Endothelial cell of umbilical vein (primary cell): ENCODE measurements around the gene PPP4R1. TPM values are rescaled to one million over a fixed set of nuclear protein-coding genes. Genes with fewer than 3 reads are reported as not detected.
"Not testable (repeated sequence)": the region's sequence is repeated elsewhere in the genome, so short reads cannot be mapped to it uniquely, and the experiment has no call there.

Experiments
- BruUV-seq: library from RNA; stranded (reverse); fragments of 400-500 nt; replicated peaks from 2 replicates; lab custom pipeline; 2021; lab: Mats Ljungman, UMichigan
- CTCF ChIA-PET: fragments of 300-600, 350-600 bp; sonication (Branson Sonifier 250); formaldehyde crosslinking; loops from one replicate; lab custom pipeline; 2021; ENCODE audit warnings: antibody characterized with exemption, inconsistent platforms; lab: Charles Lee
- POLR2A ChIA-PET: fragments of 300-600, 350-600 bp; sonication (Branson Sonifier 250); formaldehyde crosslinking; loops from one replicate; lab custom pipeline; 2021; ENCODE audit warnings: antibody characterized with exemption, inconsistent platforms; lab: Charles Lee
- DNase-seq: peaks from one replicate; pipeline ENCODE4 v3.0.0-alpha.2; 2011; ENCODE audit warnings: low read depth, low spot score
- FAIRE-seq: peaks from 2 replicates; lab custom pipeline; 2011; peaks lifted over from hg19 to GRCh38; lab: Jason Lieb, UNC
- H2AFZ ChIP-seq: 2 replicates; pipeline ENCODE4 v1.6.0; 2012; ENCODE audit warnings: low read depth, low read length, control low read depth, inconsistent platforms
- H3K27ac ChIP-seq: 2 replicates; pipeline ENCODE4 v1.5.1; 2011; ENCODE audit warnings: low read depth, mild to moderate bottlenecking, control low read depth, low read length, moderate library complexity; ENCODE audit not compliant: insufficient read depth
- H3K27me3 ChIP-seq, 2 experiments: 2 replicates each; pipeline versions ENCODE4 v1.6.0 to v1.6.1; 2011; ENCODE audit warnings: low read length in 2 of 2, mixed read lengths in 1 of 2; ENCODE audit not compliant: control insufficient read depth in 2 of 2, insufficient read depth in 2 of 2
- H3K36me3 ChIP-seq, 2 experiments: 2 replicates in 1 of 2; 3 replicates in 1 of 2; pipeline ENCODE4 v1.5.1; 2011; ENCODE audit warnings: low read length in 2 of 2, mild to moderate bottlenecking in 1 of 2, moderate library complexity in 1 of 2; ENCODE audit not compliant: control insufficient read depth in 2 of 2, insufficient read depth in 2 of 2; ENCODE audit errors: extremely low read depth in 1 of 2
- H3K4me1 ChIP-seq: 3 replicates; pipeline ENCODE4 v1.5.1; 2011; ENCODE audit warnings: mild to moderate bottlenecking, low read length; ENCODE audit not compliant: control insufficient read depth, insufficient read depth; ENCODE audit errors: extremely low read depth
- H3K4me2 ChIP-seq: 2 replicates; pipeline ENCODE4 v1.6.1; 2011; ENCODE audit warnings: low read length, control low read depth, mixed read lengths; ENCODE audit not compliant: insufficient read depth
- H3K4me3 ChIP-seq, 3 experiments: fragments of 200-600 bp in 1 of 3; sonication (generic), shearing (Covaris generic) in 1 of 3; replicated peaks in 1 of 3; 2 replicates each; pipeline ENCODE4 v1.5.1; 2011 to 2016; ENCODE audit warnings: control low read depth in 3 of 3, low read length in 3 of 3, mild to moderate bottlenecking in 2 of 3, inconsistent platforms in 1 of 3, low read depth in 1 of 3, moderate library complexity in 1 of 3; ENCODE audit not compliant: insufficient read depth in 1 of 3
- H3K79me2 ChIP-seq: 2 replicates; pipeline ENCODE4 v1.6.0; 2012; ENCODE audit warnings: low read length, inconsistent platforms; ENCODE audit not compliant: control insufficient read depth, insufficient read depth
- H3K9ac ChIP-seq: replicated peaks from 2 replicates; pipeline ENCODE3; 2011; ENCODE audit warnings: low read length, control low read depth; ENCODE audit not compliant: insufficient read depth; ENCODE audit errors: extremely low read depth
- H3K9me1 ChIP-seq: replicated peaks from 3 replicates; pipeline ENCODE4 v1.6.0; 2011; ENCODE audit warnings: mild to moderate bottlenecking, low read length; ENCODE audit not compliant: control insufficient read depth, insufficient read depth; ENCODE audit errors: extremely low read depth
- H3K9me3 ChIP-seq: replicated peaks from 2 replicates; pipeline ENCODE4 v1.5.1; 2012; ENCODE audit warnings: low read length, inconsistent platforms; ENCODE audit not compliant: control insufficient read depth, insufficient read depth
- H4K20me1 ChIP-seq: replicated peaks from 2 replicates; pipeline ENCODE3; 2011; ENCODE audit warnings: mild to moderate bottlenecking, low read length; ENCODE audit not compliant: control insufficient read depth, insufficient read depth; ENCODE audit errors: extremely low read depth
- CTCF ChIP-seq, 2 donors: IDR thresholded peaks; 1 replicate in 1 of 2; 2 replicates in 1 of 2; pipeline ENCODE4 v1.5.1; 2011; ENCODE audit warnings: low read length in 2 of 2, mild to moderate bottlenecking in 2 of 2, moderate library complexity in 2 of 2, control low read depth in 1 of 2, inconsistent platforms in 1 of 2, low read depth in 1 of 2; ENCODE audit not compliant: insufficient read depth in 1 of 2; ENCODE audit errors: extremely low read depth in 1 of 2
- EZH2 ChIP-seq: IDR thresholded peaks from 2 replicates; pipeline ENCODE4 v1.6.1; 2012; ENCODE audit warnings: borderline replicate concordance, low read depth, mild to moderate bottlenecking, moderate library complexity, low read length, inconsistent platforms; ENCODE audit not compliant: severe bottlenecking
- FOS ChIP-seq: IDR thresholded peaks from 2 replicates; pipeline ENCODE4 v1.6.1; 2011; ENCODE audit warnings: mild to moderate bottlenecking, low read length, moderate library complexity, borderline replicate concordance; ENCODE audit not compliant: insufficient read depth
- GATA2 ChIP-seq: IDR thresholded peaks from 2 replicates; pipeline ENCODE4 v1.7.0; 2011; ENCODE audit warnings: low read depth, mild to moderate bottlenecking, moderate library complexity, mixed read lengths, low read length; ENCODE audit not compliant: insufficient read length, insufficient read depth
- JUN ChIP-seq: IDR thresholded peaks from 2 replicates; pipeline ENCODE4 v1.6.1; 2011; ENCODE audit warnings: borderline replicate concordance, low read depth; ENCODE audit not compliant: insufficient read length, insufficient read depth
- MAX ChIP-seq: IDR thresholded peaks from 2 replicates; pipeline ENCODE4 v1.6.1; 2011; ENCODE audit not compliant: insufficient read depth, insufficient read length
- MYC ChIP-seq: IDR thresholded peaks from one replicate; pipeline ENCODE4 v1.6.1; 2011; ENCODE audit warnings: mild to moderate bottlenecking, low read depth, low read length
- POLR2A ChIP-seq: IDR thresholded peaks from 2 replicates; pipeline ENCODE4 v1.6.1; 2012; ENCODE audit warnings: low read depth, mild to moderate bottlenecking, control low read depth, low read length
- POLR2AphosphoS5 ChIP-seq: IDR thresholded peaks from 2 replicates; pipeline ENCODE4 v1.6.1; 2012; ENCODE audit warnings: low read depth, mild to moderate bottlenecking, control low read depth, low read length, moderate library complexity; ENCODE audit not compliant: insufficient read depth
- dilution Hi-C: fragments of 300-500 bp; cut with MboI; formaldehyde crosslinking; loops from one replicate; pipeline ENCODE4 v1.15.0; 2019; ENCODE audit warnings: low sequenced_read_pairs; ENCODE audit not compliant: extremely low pct_ligation_motif_present
- intact Hi-C: fragments of 100-400 bp; cut with micrococcal nuclease; formaldehyde crosslinking; loops from one replicate; pipeline ENCODE4 v1.10.0; 2022
- polyA plus RNA-seq, 4 experiments: library from polyadenylated mRNA; depleted of rRNA in 3 of 4; stranded (reverse) in 3 of 4; unstranded in 1 of 4; fragments of >200 nt; gene quantifications; 2 replicates each; pipeline versions ENCODE4 v1.2.1 to v1.2.3, GENCODE V29; 2011 to 2012; ENCODE audit warnings: missing spikeins in 1 of 4
- total RNA-seq: library from RNA; stranded (reverse); gene quantifications from 2 replicates; pipeline ENCODE4 v1.2.3, GENCODE V29; 2021

PPP4R1 gene
- total and polyA plus RNA-seq, 2 donors (not counting 3 experiments of a cell fraction or from before 2014, with no cell fraction given), result 138 to 152 TPM

DNA sequence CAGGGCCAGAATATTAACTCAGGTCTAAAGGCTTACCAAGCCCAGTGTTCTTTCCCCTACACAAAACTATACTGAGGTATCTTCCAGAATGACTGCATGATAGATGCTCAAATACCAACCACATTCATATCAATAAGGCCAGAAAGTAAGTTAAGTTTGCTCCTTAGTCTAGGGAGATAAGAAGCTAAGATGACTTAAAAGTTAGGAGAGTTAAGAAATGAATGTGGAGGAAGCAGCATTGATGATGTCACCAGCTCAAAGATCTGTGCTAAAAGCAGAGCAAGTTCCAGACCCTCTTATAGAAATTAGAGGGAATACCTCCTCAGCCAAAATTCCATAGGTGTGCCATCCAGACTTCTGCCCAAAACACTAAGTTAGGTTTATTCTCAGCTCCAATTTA, 6.1 kb downstream of the PPP4R1 start:
- Histone ChIP-seq H3K9me1 (no peaks in the 10 kb centered on the region), H3K36me3 (peaks cover 6 to 10% of the 10 kb centered on the region in 2 experiments), H3K27me3 (no peaks in the 10 kb centered on the region), H3K9me3 (no peaks in the 10 kb centered on the region), H3K27ac (no peak overlapping the region), H3K4me3 (no peak overlapping the region), H3K79me2 (peaks cover 100% of the 10 kb centered on the region), H4K20me1 (peaks cover 17% of the 10 kb centered on the region), H3K4me2 (no peak overlapping the region), H2AFZ (no peak overlapping the region), H3K9ac (no peak overlapping the region), H3K4me1 (peaks cover 29% of the 10 kb centered on the region)
- intact Hi-C loops (no loop called here), dilution Hi-C loops (no loop called here)
- POLR2A ChIA-PET, result interaction anchor here (0.7 kb wide), 1 partner anchor 952 kb away, joined by 4 read pairs; no protein-coding TSS in a partner anchor
- no TSS peak for BruUV-seq
- DNase-seq (no peak), FAIRE-seq (peak; percentile 47)
- CTCF ChIA-PET, result interaction anchor here (0.7 to 2.1 kb wide), 5 partner anchors 11 to 55 kb away, joined by 3 to 8 read pairs (median 4); no protein-coding TSS in a partner anchor
- TF ChIP-seq EZH2 (no peak), MYC (no peak), CTCF (IDR thresholded peaks at IDR 0.05; ENCODE audit: extremely low read depth in 1 of 2, insufficient read depth in 1 of 2, low read depth in 1 of 2, low read length in 2 of 2) (no peak), GATA2 (no peak), POLR2AphosphoS5 (no peak), JUN (no peak), FOS (no peak), MAX (no peak), POLR2A (no peak)

- H3K9me1 ChIP-seq, H2AFZ ChIP-seq, H3K4me3 ChIP-seq, H3K27me3 ChIP-seq, POLR2A ChIA-PET, DNase-seq, H3K4me2 ChIP-seq, FAIRE-seq, H3K9ac ChIP-seq, CTCF ChIA-PET, dilution Hi-C loops, H3K9me3 ChIP-seq, intact Hi-C loops, H3K27ac ChIP-seq, BruUV-seq: not testable (repeated sequence)
- Histone ChIP-seq H3K36me3 (peaks cover 6 to 10% of the 10 kb centered on the region in 2 experiments), H4K20me1 (peaks cover 20% of the 10 kb centered on the region), H3K4me1 (peaks cover 20% of the 10 kb centered on the region), H3K79me2 (peaks cover 97% of the 10 kb centered on the region)
Measured at GRCh38 chr18:9607111-9607510, 7.2 kb downstream of the PPP4R1 start.
